C4-2B (cell line): ENCODE data around the gene CDRT4.

ENCODE experiments used
- H3K27ac ChIP-seq: fragments of 450-650 bp; 2 replicates; pipeline ENCODE4 v1.5.1; 2017
- ZFX ChIP-seq: fragments of 450-650 bp; IDR thresholded peaks from 2 replicates; pipeline ENCODE4 v1.6.1; 2017
- TF ChIP-seq, protein P1 (sequence below): fragments of 450-650 bp; conservative IDR thresholded peaks from 2 replicates; pipeline ENCODE4 v1.5.1; 2017; ENCODE audit warnings: mild to moderate bottlenecking

CDRT4 gene

GRCh38 chr17:15466131-15466530, 1.3 kb downstream of the CDRT4 start:
- TF ChIP-seq, protein P1, sequence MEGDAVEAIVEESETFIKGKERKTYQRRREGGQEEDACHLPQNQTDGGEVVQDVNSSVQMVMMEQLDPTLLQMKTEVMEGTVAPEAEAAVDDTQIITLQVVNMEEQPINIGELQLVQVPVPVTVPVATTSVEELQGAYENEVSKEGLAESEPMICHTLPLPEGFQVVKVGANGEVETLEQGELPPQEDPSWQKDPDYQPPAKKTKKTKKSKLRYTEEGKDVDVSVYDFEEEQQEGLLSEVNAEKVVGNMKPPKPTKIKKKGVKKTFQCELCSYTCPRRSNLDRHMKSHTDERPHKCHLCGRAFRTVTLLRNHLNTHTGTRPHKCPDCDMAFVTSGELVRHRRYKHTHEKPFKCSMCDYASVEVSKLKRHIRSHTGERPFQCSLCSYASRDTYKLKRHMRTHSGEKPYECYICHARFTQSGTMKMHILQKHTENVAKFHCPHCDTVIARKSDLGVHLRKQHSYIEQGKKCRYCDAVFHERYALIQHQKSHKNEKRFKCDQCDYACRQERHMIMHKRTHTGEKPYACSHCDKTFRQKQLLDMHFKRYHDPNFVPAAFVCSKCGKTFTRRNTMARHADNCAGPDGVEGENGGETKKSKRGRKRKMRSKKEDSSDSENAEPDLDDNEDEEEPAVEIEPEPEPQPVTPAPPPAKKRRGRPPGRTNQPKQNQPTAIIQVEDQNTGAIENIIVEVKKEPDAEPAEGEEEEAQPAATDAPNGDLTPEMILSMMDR: no peak
- TF ChIP-seq ZFX: no peak

GRCh38 chr17:15465045-15465701, 2.2 kb downstream of the CDRT4 start:
- no peak for TF ChIP-seq ZFX
- TF ChIP-seq, protein P1: no peak
- H3K27ac ChIP-seq: no peak overlapping the region

More at GRCh38 chr17:15466131-15466530, 1.3 kb downstream of the CDRT4 start:
- H3K27ac ChIP-seq: no peak overlapping the region

- no peak for TF ChIP-seq ZFX
- TF ChIP-seq, protein P1: no peak
- H3K27ac ChIP-seq: no peak overlapping the region
These were observed 3.0 kb downstream of the CDRT4 start for GRCh38 chr17:15464231-15464985.

DNA sequence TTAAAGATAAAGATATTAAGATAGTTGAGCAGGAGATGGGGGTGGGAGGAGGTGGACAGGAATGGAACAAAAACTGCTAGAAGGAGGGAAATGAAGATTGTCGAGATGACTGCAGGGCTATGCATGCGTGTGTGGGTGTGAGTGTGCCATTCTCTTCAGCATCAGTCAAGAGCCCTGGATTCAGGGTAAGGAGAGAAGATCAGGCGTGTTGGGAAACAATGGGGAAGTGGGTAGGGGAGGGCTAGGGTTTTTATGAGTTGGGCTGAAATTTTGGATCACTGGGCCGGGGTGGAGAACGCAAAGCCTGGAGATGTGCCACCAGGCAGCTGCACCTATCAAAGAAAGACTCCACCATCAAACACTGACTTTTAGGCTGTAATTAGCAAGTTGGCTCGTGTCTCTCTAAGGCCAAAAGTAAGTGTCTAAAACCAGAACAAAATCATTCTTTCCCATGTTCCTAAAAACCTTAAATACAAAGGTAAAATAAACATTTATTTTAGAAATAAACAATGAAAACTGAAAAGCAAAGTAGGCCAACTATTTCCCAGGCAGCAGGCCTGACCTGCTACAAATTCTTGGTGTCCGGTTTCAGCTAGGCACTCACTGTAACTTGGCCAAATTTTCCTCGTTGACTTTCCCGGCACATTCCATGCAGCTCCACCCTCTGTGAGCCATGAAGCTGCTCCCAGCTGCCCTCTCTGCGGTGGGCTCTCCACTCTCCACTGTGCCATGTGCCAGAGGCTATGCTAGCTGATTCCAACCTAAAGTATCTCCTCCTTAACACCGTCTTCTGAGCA, 4.2 kb downstream of the CDRT4 start:
- H3K27ac ChIP-seq: peak overlapping the region; percentile 56
- TF ChIP-seq, protein P1: no peak
- TF ChIP-seq ZFX: no peak

- TF ChIP-seq, protein P1: no peak
- TF ChIP-seq ZFX: no peak
- H3K27ac ChIP-seq: no peak overlapping the region
These were observed 9.7 kb downstream of the CDRT4 start for GRCh38 chr17:15457723-15458094.

DNA sequence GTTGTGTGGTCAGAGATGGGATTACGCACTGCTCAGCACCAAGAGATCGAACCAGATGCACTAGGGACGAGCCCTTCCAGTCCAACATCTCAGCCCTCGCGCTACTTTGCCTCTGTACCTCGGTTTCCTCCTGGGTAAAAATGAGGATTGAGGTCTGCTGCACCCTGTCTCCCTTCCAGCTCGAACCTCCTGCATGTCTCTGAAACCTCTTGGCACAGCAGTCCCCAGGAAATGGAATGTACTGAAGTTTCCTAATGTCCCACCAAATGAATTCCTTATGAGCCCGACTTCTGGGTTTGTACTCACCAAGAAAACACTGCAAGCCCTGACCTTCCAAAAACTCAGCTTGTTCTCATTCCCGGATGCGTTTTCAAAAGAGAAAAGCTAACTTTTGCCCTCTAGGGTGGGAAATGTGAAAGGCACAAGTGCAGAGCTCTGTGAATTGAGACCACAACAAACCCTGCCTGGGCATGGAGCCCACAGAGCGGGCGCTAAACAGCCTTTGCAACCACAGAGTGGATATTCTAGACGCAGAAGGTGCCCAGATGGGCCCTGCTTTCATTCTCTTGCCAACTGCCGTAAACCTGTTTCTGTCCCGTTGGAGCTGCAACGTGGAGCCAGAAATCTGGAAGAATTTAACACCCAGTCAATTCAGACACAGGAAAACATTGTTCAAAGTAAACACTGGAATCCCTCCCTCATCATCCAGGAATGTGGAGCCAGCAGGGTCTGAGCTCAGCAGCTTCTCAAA, 10.3 kb downstream of the CDRT4 start:
- no peak overlapping the region for H3K27ac ChIP-seq
- TF ChIP-seq, protein P1: no peak
- TF ChIP-seq ZFX: no peak
